SK-MEL-5 (cell line): ENCODE measurements around the gene UBA7. TPM values are rescaled to one million over a fixed set of nuclear protein-coding genes. Genes with fewer than 3 reads are reported as not detected.

Experiments
- DNase-seq: peaks from one replicate; pipeline ENCODE4 v3.0.0-alpha.2; 2016; ENCODE audit warnings: low read depth, low spot score
- in situ Hi-C: cut with HindIII; loops from 2 replicates; pipeline ENCODE4 v1.10.0; 2016; ENCODE audit warnings: low sequenced_read_pairs, high pct_unique_total_duplicates, low pct_unique_long_range_greater_than_20kb
- total RNA-seq: library from RNA; depleted of rRNA; stranded (reverse); fragments of >200 nt; shearing (Covaris generic); gene quantifications from 2 replicates; pipeline ENCODE4 v1.2.3, GENCODE V29; 2014

UBA7 gene
- total RNA-seq, 1 experiment from 2014 or later = 4.1 TPM

DNA sequence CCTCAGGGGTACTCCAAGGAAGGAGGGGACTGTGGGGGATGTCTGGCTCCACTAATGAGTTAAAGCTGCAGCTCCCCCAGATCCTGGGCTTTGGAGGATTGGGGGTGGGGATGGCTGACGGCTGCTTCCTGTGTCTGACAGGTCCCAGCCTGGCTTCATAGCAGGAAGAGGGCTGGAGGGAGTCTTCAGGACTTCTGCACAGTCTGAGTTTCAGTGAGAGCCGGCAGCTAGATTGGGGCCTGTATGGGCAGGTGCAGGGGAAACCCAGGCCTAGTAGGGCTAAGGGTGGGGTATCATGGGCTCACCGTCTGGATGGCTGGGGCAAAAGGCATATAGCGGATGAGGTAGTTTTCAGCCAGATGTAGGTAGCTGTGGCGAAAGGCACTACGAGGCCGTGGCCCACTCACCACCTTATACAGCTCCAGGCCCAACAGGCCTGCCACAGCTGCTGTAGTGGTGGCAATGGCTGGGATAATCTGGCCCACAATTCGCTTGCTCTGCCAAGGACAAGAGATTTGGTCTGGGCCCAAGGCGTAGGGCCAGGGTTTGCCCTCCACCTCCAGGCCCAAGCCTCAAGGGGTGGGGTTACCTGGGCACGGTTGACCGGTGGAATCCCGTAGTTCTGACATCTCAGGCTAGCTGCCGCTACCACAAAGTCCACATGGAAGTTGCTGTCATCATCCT, 6.2 kb downstream of the UBA7 start:
- DNase-seq = no peak
- in situ Hi-C loops = no loop called here

DNA sequence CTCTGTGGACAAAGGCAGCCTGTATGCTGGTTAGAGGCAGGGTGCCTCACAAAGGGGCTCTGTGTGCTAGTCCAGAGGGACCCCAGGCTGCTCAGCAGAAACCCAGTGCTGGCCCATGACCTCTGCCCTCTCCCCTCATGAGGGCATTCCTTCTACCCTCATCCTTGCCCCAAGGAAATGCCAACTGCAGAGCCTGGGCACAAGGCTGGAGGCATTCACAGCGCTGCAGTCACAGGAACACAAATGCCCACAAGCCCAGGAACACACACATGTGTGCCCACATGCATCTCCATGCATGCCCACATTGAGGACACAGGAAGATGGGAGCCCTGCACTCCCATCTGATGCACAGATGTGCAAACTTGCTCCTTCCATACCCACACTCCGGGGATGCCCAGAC, 6.9 kb downstream of the UBA7 start:
- in situ Hi-C loops = no loop called here
- DNase-seq = no peak

- in situ Hi-C loops = no loop called here
- DNase-seq = no peak
Observed at GRCh38 chr3:49805897-49806701, 7.7 kb downstream of the UBA7 start.

GRCh38 chr3:49805367-49805782, 8.4 kb downstream of the UBA7 start:
- in situ Hi-C loops = no loop called here
- DNase-seq = peak; percentile 58

- peak; percentile 23 for DNase-seq
- in situ Hi-C loops = no loop called here
Observed at GRCh38 chr3:49804141-49805041, 9.4 kb downstream of the UBA7 start.

DNA sequence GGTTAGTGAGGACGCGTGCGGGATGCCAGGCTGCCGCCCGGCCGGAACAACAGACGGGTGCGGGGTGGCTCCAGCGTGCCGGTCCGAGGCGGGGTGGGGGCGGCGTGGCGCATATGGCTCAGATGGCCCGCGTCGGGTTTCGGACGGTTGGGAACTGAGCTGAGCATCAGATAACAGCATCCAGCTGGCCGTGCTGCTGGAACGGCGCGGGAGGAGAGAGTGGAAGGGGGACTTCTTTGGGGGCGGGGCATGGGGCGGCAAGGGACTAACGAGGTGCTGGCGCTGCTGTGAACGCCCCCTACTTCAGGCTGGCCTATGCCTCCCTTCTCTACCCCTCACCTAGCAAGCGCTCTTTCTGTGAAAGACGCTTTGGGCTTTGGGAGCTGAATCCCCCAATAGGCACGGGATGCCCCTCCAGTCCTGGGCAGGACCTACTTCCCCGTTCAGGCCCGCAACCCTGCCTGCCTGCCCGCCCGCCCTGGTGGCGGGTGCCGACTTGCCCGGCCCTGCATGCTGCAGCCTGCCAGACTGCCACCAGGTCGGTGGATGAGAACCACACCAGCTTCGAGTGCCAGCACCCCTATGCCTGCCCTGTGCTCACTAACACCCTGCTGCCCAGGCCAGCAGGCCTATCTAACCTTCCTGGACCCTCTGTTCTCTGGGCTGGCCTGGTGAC, 10.2 kb downstream of the UBA7 start:
- no peak for DNase-seq
- in situ Hi-C loops = no loop called here

GRCh38 chr3:49802719-49803464, 10.9 kb downstream of the UBA7 start, which contains the start of gene INKA1:
INKA1 (plus strand) TSS chr3:49803261; CDS start chr3:49803393, 132 bp downstream.
- in situ Hi-C loops = no loop called here
- DNase-seq = peak; percentile 83

DNA sequence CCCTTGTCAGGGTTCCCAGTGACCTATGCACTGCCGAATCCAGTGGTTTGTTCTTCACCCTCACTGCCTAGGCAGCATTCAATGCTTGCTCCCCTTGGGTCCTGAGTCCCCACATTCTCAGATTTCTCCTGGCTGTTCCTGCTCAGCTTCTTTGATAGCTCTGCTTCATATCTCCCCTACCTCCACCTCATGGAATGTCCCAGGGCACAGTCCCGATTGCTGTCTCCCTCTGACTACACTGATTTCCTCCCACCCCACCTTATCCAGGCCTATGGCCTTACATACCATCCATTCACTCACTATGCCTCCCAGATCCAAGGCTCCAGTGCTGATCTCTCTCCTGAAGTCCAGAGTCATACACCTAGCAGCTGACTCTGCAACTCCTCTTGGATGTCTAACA, 12.6 kb downstream of the UBA7 start:
- in situ Hi-C loops = no loop called here
- no peak for DNase-seq

DNA sequence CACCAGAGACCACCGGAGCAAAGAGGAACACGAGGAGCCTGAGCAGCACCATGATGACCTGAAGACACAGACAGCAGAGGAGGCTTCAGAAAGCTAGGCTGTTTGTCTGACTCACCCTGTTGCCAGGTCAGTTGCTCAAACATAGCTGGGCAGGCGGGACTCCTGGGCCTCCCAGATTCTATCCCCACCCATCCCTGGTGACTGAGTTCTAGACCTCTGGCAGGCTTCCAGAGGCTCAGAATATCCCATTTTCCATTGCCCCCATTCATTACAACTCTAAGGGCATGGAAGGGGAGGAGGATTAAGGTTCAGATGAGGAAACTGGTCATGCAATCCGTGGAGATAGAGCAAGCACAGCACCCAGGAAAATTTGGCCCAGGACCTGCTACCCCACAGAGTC, 14.0 kb downstream of the UBA7 start, which contains the start of gene CDHR4:
CDHR4 (minus strand) TSS at position 113 of the 400 bp plus-strand sequence; CDS start at position 52, 61 bp downstream.
- no peak for DNase-seq
- in situ Hi-C loops = no loop called here

GRCh38 chr3:49799105-49799504, 14.6 kb downstream of the UBA7 start:
- in situ Hi-C loops = no loop called here
- DNase-seq = no peak

DNA sequence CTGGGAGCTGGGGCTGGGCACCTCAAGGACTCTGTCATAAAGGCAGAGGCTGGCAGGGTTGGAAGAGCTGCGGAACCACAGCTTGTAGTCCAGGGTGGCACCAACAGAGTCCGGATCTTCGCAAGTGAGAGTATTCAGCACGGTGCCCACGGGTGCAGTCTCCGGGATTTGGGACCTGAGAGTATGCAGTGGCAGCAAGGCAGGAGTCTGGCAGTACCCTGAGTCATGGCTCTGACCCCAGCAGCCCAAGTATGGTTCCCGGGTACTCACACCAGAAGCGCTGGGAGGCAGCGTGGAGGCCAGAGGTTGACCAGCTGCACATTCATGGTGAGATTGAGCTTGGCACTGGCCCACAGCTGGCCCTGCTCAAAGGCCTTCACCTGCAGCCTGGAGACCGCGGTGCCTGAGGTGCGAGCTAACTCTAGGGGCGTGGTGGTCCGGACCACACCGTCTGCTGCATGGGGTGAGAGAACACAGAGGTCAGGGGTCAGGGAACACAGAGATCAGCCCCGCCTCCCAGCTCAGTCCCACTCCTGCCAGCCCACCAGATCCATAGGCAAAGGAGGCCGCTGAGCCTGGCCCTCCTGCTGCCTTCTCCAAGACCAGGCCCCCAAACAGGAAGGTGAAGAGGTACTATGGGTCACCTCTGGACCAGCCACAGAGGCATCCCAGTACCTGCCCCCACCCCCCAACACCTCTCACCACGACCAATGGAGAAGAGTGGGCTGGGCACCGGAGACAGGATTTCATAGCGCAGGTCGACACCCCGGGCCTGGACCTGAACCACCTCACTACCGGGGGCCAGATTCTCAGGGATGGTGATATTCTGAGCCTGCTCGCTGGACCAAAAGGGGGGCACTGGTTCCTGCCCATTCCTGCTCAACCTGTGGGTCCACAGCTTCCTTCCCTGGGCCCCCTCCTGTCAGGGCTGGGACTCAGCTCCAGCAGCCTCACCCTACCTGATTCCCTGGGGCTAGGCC, 18.5 kb downstream of the UBA7 start:
- in situ Hi-C loops = no loop called here
- no peak for DNase-seq

- no peak for DNase-seq
- in situ Hi-C loops = no loop called here
Observed at GRCh38 chr3:49794431-49794830, 19.3 kb downstream of the UBA7 start.

DNA sequence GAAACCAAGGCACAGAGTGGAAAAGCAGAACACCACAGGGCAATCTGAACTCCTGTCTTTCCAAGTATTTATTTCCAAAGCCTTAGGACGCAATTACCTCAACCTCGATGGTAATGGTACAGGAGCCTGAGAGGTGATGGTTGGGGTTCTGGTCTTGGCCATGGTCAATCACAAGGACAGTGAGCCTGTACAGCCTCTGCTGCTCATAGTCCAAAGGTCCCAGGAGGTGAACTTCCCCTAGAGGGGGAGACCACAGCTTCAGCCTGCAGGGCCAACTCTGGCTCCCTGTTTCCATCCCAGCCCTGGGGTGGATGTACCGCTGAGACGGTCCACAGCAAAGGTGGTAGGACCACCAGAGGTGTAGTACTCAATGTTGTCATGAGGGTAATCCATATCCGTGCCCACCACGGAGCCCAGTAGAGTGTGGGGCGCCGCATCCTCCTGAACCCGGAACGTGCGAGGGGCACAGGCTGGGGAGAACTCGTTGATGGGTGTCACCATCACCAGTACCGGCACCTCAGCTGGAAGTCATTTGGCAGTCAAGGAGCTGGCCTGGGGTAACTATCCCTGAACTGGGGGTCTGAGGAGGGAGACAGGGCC, 20.2 kb downstream of the UBA7 start:
- in situ Hi-C loops = no loop called here
- no peak for DNase-seq

GRCh38 chr3:49792371-49793150, 21.2 kb downstream of the UBA7 start:
- DNase-seq = no peak
- in situ Hi-C loops = no loop called here

DNA sequence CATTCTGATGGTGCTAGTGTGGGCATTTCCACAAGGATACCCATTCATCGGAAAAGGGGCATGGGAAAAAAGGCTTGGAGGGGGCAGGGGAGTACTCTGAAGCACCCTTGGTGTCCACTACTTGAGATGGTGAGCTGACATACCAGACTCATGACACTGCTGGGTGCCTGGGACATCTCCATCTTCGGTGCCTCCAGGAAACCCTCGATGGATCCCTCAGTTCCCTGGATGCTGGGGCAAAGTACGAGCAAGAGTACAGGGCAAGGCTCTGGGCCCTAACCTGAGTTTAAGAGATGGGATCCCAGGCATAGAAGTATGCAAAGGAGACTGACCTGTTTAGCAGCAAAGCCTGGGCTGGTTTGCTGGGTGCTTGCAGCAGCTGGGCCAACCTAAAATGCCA, 22.2 kb downstream of the UBA7 start:
- DNase-seq = no peak
- in situ Hi-C loops = no loop called here
